Measurements from ENCODE around the gene INIP.

Gene INIP

GRCh38 chr9:112755675-112756074, 37.8 kb upstream of the INIP start:
- H3K9me3 ChIP-seq (ENCODE audit: insufficient read depth, low read depth, low read length), result no peaks in the 10 kb centered on the region
- no peak overlapping the region for H3K9ac ChIP-seq (ENCODE audit: low read depth, low read length, poor library complexity, severe bottlenecking)
- H3K27me3 ChIP-seq (ENCODE audit: insufficient read depth, low read length, poor library complexity, severe bottlenecking), result no peaks in the 10 kb centered on the region
- H3K4me2 ChIP-seq (ENCODE audit: low read depth, low read length, poor library complexity, severe bottlenecking), result no peak overlapping the region
- H3K4me3 ChIP-seq (ENCODE audit: low read length, poor library complexity, severe bottlenecking), result no peak overlapping the region
- peaks cover 3% of the 10 kb centered on the region for H4K20me1 ChIP-seq (ENCODE audit: insufficient read depth, low read length, poor library complexity, severe bottlenecking)
- no peaks in the 10 kb centered on the region for H3K9me2 ChIP-seq (replicated peaks; ENCODE audit: low read depth, low read length)
- TF ChIP-seq EZH2phosphoT487 (IDR thresholded peaks at IDR 0.05; ENCODE audit: borderline replicate concordance), result no peak
- TF ChIP-seq CTCF (conservative IDR thresholded peaks at IDR 0.05; ENCODE audit: low read length), result no peak
- peaks cover 28% of the 10 kb centered on the region for H3K4me1 ChIP-seq (ENCODE audit: insufficient read depth, low read length, poor library complexity, severe bottlenecking)
- no peaks in the 10 kb centered on the region for H3K79me2 ChIP-seq (ENCODE audit: insufficient read depth, low read length)
- no peak overlapping the region for H2AFZ ChIP-seq (ENCODE audit: low read length)
- no peaks in the 10 kb centered on the region for H3K36me3 ChIP-seq (ENCODE audit: insufficient read depth, low read length)
- H3F3A ChIP-seq (ENCODE audit: low read depth), result no peaks in the 10 kb centered on the region

- H2AFZ ChIP-seq (ENCODE audit: low read length), result no peak overlapping the region
- H3K9me2 ChIP-seq (replicated peaks; ENCODE audit: low read depth, low read length), result no peaks in the 10 kb centered on the region
- H3F3A ChIP-seq (ENCODE audit: low read depth), result no peaks in the 10 kb centered on the region
- no peak overlapping the region for H3K4me3 ChIP-seq (ENCODE audit: low read length, poor library complexity, severe bottlenecking)
- TF ChIP-seq EZH2phosphoT487 (IDR thresholded peaks at IDR 0.05; ENCODE audit: borderline replicate concordance) (no peak), CTCF (conservative IDR thresholded peaks at IDR 0.05; ENCODE audit: low read length) (no peak)
- H4K20me1 ChIP-seq (ENCODE audit: insufficient read depth, low read length, poor library complexity, severe bottlenecking), result peaks cover 3% of the 10 kb centered on the region
- no peaks in the 10 kb centered on the region for H3K36me3 ChIP-seq (ENCODE audit: insufficient read depth, low read length)
- peak overlapping the region; percentile 27 for H3K4me2 ChIP-seq (ENCODE audit: low read depth, low read length, poor library complexity, severe bottlenecking)
- H3K4me1 ChIP-seq (ENCODE audit: insufficient read depth, low read length, poor library complexity, severe bottlenecking), result peaks cover 28% of the 10 kb centered on the region
- no peaks in the 10 kb centered on the region for H3K9me3 ChIP-seq (ENCODE audit: insufficient read depth, low read depth, low read length)
- no peaks in the 10 kb centered on the region for H3K27me3 ChIP-seq (ENCODE audit: insufficient read depth, low read length, poor library complexity, severe bottlenecking)
- no peak overlapping the region for H3K9ac ChIP-seq (ENCODE audit: low read depth, low read length, poor library complexity, severe bottlenecking)
- H3K79me2 ChIP-seq (ENCODE audit: insufficient read depth, low read length), result no peaks in the 10 kb centered on the region
Measured at GRCh38 chr9:112755016-112755427, 37.1 kb upstream of the INIP start.

GRCh38 chr9:112754578-112754977, 36.7 kb upstream of the INIP start:
- Histone ChIP-seq H3K9me2 (replicated peaks; ENCODE audit: low read depth, low read length) (no peaks in the 10 kb centered on the region), H3K9me3 (ENCODE audit: insufficient read depth, low read depth, low read length) (no peaks in the 10 kb centered on the region), H3K4me2 (ENCODE audit: low read depth, low read length, poor library complexity, severe bottlenecking) (peak overlapping the region; percentile 27), H3K4me3 (ENCODE audit: low read length, poor library complexity, severe bottlenecking) (no peak overlapping the region), H3K36me3 (ENCODE audit: insufficient read depth, low read length) (no peaks in the 10 kb centered on the region), H3K79me2 (ENCODE audit: insufficient read depth, low read length) (no peaks in the 10 kb centered on the region), H2AFZ (ENCODE audit: low read length) (no peak overlapping the region), H3K9ac (ENCODE audit: low read depth, low read length, poor library complexity, severe bottlenecking) (no peak overlapping the region), H3K27me3 (ENCODE audit: insufficient read depth, low read length, poor library complexity, severe bottlenecking) (no peaks in the 10 kb centered on the region), H3K4me1 (ENCODE audit: insufficient read depth, low read length, poor library complexity, severe bottlenecking) (peaks cover 32% of the 10 kb centered on the region), H4K20me1 (ENCODE audit: insufficient read depth, low read length, poor library complexity, severe bottlenecking) (peaks cover 3% of the 10 kb centered on the region), H3F3A (ENCODE audit: low read depth) (no peaks in the 10 kb centered on the region)
- TF ChIP-seq CTCF (conservative IDR thresholded peaks at IDR 0.05; ENCODE audit: low read length), result no peak
